Glutamatergic neuron (in vitro differentiated cells): Measurements from ENCODE around the gene SLC25A51. TPM values are rescaled to one million over a fixed set of nuclear protein-coding genes. Genes with fewer than 3 reads are reported as not detected.
A peak's percentile ranks its signal among the peaks of the same experiment; 100 is the strongest.
"Not testable (repeated sequence)": the region's sequence is repeated elsewhere in the genome, so short reads cannot be mapped to it uniquely, and the experiment has no call there.

Source experiments
- DNase-seq: peaks from one replicate; pipeline ENCODE4 v3.0.0; 2022
- H3K27ac Mint-ChIP-seq: one replicate; pipeline ENCODE4 v1.8.0; 2020; ENCODE audit warnings: mild to moderate bottlenecking, mixed read lengths, inconsistent platforms; ENCODE audit not compliant: unreplicated experiment
- H3K27me3 Mint-ChIP-seq: one replicate; pipeline ENCODE4 v1.8.0; 2020; ENCODE audit warnings: mild to moderate bottlenecking, moderate library complexity, mixed read lengths, inconsistent platforms; ENCODE audit not compliant: unreplicated experiment
- H3K36me3 Mint-ChIP-seq: one replicate; pipeline ENCODE4 v1.8.0; 2020; ENCODE audit warnings: mild to moderate bottlenecking, mixed read lengths, inconsistent platforms; ENCODE audit not compliant: unreplicated experiment
- H3K4me1 Mint-ChIP-seq: one replicate; pipeline ENCODE4 v1.8.0; 2020; ENCODE audit warnings: mild to moderate bottlenecking, low read depth, mixed read lengths, inconsistent platforms; ENCODE audit not compliant: unreplicated experiment
- H3K4me3 Mint-ChIP-seq: one replicate; pipeline ENCODE4 v1.8.0; 2020; ENCODE audit warnings: mild to moderate bottlenecking, mixed read lengths, inconsistent platforms; ENCODE audit not compliant: unreplicated experiment
- H3K9me3 Mint-ChIP-seq: one replicate; pipeline ENCODE4 v1.8.0; 2020; ENCODE audit warnings: mild to moderate bottlenecking, moderate library complexity, mixed read lengths, inconsistent platforms; ENCODE audit not compliant: unreplicated experiment
- CTCF ChIP-seq: fragments of 200-600 bp; sonication (generic); IDR thresholded peaks from one replicate; pipeline ENCODE4 v1.5.0; 2021; ENCODE audit not compliant: partially characterized antibody, unreplicated experiment
- total RNA-seq: library from RNA; stranded (reverse); fragmentation: NEBNext Ultra II Directional; extraction: Animal tissue kit (Norgen Biotek cat#: 25700); gene quantifications from one replicate; pipeline ENCODE4 v1.2.1, GENCODE V29; 2021; ENCODE audit not compliant: unreplicated experiment

Gene SLC25A51
- total RNA-seq, 1 donor from 2014 or later: 48.6 TPM

DNA sequence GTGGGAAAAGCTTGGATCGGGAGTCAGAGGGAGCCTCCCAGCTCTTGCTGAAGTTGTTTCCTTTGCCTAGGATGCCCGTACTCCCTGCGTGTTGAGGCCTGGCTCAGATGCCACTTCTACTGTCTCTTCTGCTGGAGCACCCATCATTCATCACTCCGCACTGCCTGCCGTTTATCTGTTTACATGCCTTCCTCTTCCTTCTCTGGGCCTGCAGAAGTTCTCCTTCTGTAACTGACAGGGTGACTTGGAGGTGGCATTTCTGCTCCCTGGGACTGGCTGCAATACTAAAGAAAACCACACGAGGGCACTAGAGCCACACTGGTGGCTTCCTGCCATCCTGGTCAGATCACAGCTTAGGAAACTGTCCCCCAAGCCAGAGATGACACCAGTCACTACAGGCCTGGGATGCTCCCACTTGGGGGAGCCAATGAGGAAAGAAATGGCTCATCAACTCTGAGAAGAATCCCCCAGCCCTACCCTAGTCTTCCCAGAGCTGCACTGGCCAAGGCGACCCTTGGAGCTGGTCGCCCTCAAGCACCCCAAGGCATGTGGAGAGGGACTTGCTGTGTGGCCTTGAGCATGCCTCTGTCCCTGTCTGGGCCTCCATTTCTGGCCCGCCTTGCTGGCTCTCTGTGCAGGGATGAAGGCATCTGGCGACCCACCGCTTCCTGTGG lies 9.7 kb upstream of the SLC25A51 start:
- peak; percentile 97 for TF ChIP-seq CTCF
- Mint-ChIP-seq H3K4me1 (peaks cover 15% of the 10 kb centered on the region), H3K27me3 (peaks cover 15% of the 10 kb centered on the region), H3K27ac (peak overlapping the region; percentile 31), H3K36me3 (peaks cover 5% of the 10 kb centered on the region), H3K9me3 (peaks cover 11% of the 10 kb centered on the region), H3K4me3 (peak overlapping the region; percentile 23)
- DNase-seq: peak; percentile 92

DNA sequence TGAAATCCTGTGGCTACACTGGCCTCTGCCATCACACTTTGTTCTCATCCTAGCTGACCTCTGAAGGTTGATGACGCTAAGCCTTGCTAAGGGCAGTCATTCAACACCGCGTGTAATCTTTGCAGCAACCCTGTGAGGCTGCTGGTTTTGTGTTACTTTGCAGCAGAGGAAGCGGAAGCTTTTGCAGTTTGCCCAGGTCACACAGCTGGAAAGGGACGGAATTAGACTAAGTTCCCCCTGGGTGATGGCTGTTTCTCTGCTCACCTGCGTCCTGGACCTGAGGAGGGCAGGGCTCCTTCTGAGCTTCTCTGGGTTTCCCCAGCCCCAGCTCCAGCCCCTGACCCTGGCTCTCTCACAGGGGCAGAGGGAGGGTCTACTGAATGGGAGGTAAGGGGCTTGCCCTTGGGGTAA lies 7.3 kb upstream of the SLC25A51 start:
- H3K9me3 Mint-ChIP-seq: peaks cover 9% of the 10 kb centered on the region
- H3K4me3 Mint-ChIP-seq: no peak overlapping the region
- no peak for TF ChIP-seq CTCF
- peaks cover 9% of the 10 kb centered on the region for H3K4me1 Mint-ChIP-seq
- H3K27ac Mint-ChIP-seq: no peak overlapping the region
- H3K27me3 Mint-ChIP-seq: peaks cover 11% of the 10 kb centered on the region
- no peaks in the 10 kb centered on the region for H3K36me3 Mint-ChIP-seq
- DNase-seq: no peak

DNA sequence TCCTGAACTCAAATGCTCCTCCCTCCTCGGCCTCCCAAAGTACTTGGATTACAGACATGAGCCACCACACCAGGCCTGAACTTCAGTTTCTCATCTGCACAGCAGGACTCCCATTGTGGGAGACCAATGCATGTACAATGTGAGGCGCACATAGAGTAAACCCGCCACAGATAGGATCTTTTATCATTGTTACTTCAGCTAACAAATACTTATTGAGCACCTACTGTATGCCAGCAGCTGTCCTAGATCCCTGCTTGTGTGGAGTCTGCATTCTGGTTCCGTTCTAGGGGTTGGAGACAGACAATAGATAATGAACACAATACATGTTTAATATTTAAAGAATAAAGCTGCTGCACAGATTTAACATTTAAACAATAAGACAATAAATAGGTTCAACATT lies 6.3 kb upstream of the SLC25A51 start:
- no peak overlapping the region for H3K4me3 Mint-ChIP-seq
- no peaks in the 10 kb centered on the region for H3K36me3 Mint-ChIP-seq
- peaks cover 13% of the 10 kb centered on the region for H3K9me3 Mint-ChIP-seq
- peaks cover 14% of the 10 kb centered on the region for H3K4me1 Mint-ChIP-seq
- DNase-seq: no peak
- H3K27me3 Mint-ChIP-seq: peaks cover 10% of the 10 kb centered on the region
- TF ChIP-seq CTCF: no peak
- H3K27ac Mint-ChIP-seq: no peak overlapping the region

DNA sequence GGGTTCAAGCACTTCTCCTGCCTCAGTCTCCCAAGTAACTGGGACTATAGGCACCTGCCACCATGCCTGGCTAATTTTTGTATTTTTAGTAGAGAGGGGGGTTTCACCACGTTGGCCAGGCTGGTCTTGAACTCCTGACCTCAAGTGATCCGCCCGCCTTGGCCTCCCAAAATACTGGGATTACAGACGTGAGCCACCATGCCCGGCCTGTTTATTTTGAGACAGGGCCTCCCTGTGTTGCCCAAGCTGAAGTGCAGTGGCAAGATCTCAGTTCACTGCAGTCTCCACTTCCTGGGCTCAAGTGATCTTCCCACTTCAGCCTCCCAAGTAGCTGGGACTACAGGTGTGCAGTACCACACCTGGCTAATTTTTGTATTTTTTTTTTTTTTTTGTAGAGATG lies 5.9 kb upstream of the SLC25A51 start:
- H3K4me3 Mint-ChIP-seq, DNase-seq, H3K36me3 Mint-ChIP-seq, H3K27me3 Mint-ChIP-seq, H3K27ac Mint-ChIP-seq: not testable (repeated sequence)
- Mint-ChIP-seq H3K4me1 (peaks cover 15% of the 10 kb centered on the region), H3K9me3 (peaks cover 10% of the 10 kb centered on the region)

DNA sequence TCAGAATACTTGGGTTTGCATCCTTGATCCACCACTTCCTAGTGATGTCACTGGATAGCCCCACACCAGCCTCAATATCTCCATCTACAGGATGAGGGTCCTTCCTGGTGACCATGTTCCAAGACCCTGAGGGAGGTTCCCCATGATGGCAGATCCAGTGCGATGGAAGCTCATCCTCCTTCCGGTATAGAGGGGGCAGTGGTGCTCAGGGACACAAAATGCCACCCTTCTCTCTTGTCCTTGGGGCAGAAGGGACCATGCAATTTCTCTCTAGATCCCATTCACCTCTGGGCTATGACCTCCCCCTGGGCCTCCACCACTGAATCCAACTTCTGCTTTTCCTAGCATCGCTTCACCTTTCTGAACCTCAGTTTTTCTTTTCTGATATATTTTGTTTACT lies 5.4 kb upstream of the SLC25A51 start:
- TF ChIP-seq CTCF: no peak
- Mint-ChIP-seq H3K27me3 (peaks cover 8% of the 10 kb centered on the region), H3K36me3 (no peaks in the 10 kb centered on the region), H3K4me1 (peaks cover 19% of the 10 kb centered on the region), H3K27ac (no peak overlapping the region), H3K4me3 (no peak overlapping the region), H3K9me3 (peaks cover 12% of the 10 kb centered on the region)
- no peak for DNase-seq
